Hematopoietic multipotent progenitor cell (in vitro differentiated cells): ENCODE results near the gene LYST. TPM values are rescaled to one million over a fixed set of nuclear protein-coding genes. Genes with fewer than 3 reads are reported as not detected.

Experiments
- DNase-seq, 3 donors: peaks; one replicate each; pipeline ENCODE4 v3.0.0-alpha.2; 2011 to 2015; ENCODE audit warnings: low read depth in 2 of 3, low spot score in 2 of 3
- total RNA-seq: library from RNA; depleted of rRNA; stranded (reverse); fragments of >200 nt; gene quantifications from one replicate; pipeline ENCODE4 v1.2.3, GENCODE V29; 2012

The LYST gene
- total RNA-seq, 1 donor: 11.0 TPM

GRCh38 chr1:235730007-235730406 is 136.7 kb downstream of the LYST start:
- DNase-seq: no peak

GRCh38 chr1:235726557-235726956 is 140.1 kb downstream of the LYST start:
- DNase-seq: no peak

DNA sequence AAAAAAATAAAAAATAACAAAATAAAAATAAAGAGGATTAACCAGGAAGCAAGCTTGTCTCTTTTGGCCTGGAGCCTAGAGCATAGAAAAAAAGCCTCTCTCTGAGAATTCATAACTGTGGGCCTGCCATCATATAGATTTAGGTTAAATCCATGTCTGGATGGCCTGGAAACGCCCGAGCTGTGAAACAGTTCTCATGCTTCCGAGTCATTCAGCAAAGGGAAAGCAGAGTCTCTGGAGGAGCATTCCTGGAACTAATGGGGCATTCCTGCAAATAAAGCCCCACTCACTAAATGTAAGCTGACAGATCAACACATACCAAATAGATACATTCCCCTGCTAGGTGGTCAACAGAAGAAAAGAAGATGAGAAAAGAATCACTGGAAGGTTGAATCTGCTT is 141.3 kb downstream of the LYST start:
- DNase-seq: no peak

DNA sequence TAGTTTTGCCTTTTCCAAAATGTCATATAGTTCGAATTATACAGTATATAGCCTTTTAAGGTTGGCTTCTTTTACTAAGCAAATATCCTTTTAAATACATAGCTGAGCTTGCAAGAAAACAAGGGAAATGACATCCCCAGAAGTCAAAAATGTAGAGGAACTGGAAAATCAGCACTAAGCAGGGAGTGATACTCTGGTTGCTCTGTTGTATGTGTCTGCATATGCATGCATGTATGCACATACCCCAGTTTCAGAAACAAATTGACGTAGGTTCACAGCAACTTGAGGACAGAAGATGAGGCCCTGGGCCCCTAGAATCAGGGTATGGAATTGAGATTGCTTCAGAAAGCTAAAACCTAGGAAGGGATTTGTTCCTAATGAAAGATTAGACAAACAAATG is 142.0 kb downstream of the LYST start:
- DNase-seq: no peak

- DNase-seq: no peak
Observed at GRCh38 chr1:235722858-235723257, 143.8 kb downstream of the LYST start.

DNA sequence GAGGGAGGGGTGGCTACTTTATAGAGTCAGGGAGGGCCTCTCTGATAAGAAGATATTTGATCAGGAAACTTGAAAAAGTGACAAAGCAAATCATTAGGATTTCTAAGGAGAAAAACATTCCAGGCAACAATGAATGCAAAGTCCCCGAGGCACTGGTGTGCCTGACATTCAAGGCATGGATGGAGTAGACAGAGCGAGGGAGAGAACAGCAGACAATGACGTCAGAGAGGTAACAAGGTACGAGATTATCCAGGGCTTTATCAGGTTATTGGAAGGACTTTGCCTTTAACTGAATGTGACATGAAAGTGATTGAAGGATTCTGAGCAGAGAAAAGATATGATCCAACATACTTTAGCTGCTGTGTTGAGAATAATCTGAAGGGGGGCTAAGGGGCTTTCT is 144.7 kb downstream of the LYST start:
- no peak for DNase-seq

GRCh38 chr1:235720544-235720943 is 146.2 kb downstream of the LYST start:
- no peak for DNase-seq

DNA sequence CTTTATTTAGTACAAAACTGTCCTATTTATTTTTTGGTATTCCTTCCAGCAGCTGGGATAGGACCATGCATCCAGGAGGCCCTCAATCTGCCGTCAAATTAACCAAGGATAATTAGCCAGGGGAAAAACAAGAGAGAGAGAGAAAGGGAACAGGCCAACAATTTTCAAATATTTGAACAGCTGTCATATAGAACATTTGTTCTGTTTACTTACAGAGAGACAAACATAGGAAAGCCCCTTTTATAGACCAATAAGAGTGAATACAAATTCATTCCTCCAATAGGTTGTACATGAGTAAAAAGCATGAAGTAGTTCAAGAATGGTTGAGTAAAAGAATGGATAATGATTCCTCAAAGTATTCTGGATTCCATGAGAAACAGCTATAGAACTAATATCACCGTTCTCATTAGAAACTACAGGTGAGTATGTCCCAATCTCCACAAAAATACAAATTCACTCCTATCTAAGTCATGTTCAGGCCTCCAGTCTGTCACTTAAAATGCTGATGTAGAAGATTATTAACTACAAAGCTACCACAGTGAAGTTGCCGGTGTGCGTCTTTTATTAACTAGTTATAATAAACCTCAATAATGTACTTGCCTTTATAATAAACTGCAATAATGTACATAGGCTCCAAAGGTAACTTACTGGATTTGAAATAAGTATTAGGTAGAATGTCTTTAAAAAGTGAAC is 152.4 kb downstream of the LYST start:
- DNase-seq: no peak

GRCh38 chr1:235712812-235713211 is 153.9 kb downstream of the LYST start:
- no peak for DNase-seq

DNA sequence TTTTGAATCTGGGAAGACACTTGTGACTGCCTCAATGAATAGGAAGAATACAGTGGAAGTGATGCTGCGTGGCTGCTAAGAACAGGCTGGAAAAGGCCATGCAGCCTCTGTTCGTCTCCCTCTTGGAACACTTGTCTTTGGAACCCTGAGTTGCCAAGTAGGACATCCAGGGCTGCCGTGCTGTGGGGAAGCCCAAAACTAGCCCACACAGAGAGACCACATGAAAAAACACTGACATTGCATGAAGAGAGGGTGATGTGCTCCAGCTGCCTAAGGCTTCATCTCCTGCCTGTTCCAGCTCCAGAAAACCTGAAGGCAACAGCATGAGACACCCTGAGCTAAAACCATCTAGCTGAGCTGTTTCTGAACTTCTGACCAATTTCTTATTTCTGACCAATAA is 156.0 kb downstream of the LYST start:
- DNase-seq: no peak

DNA sequence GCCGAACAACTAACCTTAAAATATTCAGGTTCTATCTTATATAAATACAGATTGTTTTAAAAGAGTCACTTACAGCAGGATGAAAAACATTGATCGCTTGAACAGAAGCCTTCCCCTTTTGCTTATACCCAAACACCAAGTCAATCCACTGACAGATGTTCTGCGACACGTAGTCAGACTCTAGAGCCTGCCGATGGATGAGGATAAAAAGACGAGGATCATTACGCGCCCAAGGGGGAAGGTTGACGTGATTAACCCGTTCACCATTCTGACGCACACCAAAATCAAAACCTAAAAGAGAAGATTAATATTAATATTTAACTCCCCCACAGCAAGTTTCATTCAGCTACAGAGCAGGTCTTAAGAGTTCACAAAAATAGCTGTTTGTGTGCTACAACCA is 157.7 kb downstream of the LYST start:
- DNase-seq: no peak

DNA sequence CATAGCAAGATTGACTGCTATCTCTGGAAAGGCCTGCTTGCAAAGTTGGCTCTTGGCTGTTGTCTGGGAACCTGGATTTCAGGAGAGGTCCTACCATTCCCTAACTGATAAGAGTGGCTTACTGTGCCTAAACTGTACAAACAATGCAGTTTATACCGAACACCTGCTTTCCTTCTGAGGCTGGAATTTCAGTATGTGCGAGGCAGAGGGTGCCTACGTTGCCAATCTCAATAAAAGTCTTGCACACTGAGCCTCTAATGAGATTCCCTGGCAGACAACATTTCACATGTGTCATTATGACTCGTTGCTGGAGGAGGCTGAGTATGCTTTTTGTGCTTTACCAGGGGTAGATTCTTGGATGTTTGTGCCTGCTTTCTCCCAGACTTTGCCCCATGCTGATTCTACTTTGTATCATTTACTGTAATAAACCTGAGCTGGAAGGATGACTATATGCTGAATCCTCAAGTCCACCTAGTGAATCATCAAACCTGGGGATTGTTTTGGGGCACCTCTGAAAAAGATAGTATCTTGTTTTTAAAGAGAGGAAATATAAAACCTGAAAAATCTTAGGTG is 158.2 kb downstream of the LYST start:
- no peak for DNase-seq

- DNase-seq: no peak
Observed at GRCh38 chr1:235703506-235703905, 163.2 kb downstream of the LYST start.

DNA sequence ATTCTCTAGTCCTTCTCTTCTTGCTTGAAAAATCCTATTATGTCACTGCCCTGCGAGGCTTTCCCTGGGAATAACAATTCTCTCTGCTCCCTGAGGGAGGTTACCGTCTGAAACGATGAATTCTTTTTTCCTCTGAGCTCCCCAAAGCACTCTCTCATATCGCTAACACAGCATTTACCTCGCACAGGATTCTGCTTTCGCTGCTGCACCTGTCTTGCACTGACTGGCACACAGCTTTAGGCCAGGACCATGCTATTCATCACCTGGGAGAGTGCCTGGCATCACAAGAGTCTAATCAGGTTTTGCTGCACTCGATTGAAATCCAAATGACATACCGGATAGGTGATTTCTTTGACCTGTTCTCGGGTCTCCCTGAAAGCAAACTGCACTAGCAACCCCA is 164.3 kb downstream of the LYST start:
- no peak for DNase-seq

GRCh38 chr1:235697508-235697907 is 169.2 kb downstream of the LYST start:
- no peak for DNase-seq

- no peak for DNase-seq
Observed at GRCh38 chr1:235689356-235689755, 177.3 kb downstream of the LYST start.

DNA sequence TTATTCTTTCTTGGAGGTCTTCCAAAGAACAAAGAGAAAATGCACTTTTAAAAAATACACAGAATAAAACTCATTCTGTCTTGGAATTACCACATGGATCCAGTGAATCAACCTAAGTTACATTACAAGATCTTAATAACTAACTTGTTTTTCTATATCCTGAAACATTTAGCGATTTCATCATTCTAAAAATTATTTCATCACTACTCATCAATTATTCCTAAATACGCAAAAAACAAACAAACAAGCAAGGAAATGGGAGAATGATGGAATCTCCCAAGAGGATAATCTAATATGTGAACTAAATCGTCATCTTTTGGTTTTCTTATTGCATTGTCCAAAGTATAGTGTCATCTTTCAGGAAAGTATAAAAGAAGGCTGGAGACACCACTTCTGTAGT is 178.6 kb downstream of the LYST start:
- no peak for DNase-seq

DNA sequence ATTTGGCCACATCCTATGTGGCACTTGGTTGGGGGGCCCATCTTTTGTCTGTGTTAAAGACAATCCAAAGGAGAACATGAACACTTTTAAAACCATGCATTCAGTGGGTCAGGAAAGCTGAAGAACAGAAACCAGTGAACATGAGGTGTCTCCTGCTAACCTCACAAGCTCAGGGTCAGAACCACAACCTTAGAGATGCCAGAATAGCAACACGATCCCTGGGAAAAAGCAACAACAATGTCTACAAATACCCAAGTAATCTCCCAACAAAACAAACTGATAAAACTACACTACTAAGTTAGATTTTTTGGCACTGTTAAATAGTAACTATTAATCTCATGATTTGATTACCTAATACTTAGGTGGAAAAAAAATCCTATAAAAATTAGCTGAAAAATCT is 183.1 kb downstream of the LYST start:
- no peak for DNase-seq

GRCh38 chr1:235682216-235682615 is 184.5 kb downstream of the LYST start:
- no peak for DNase-seq

- no peak for DNase-seq
Observed at GRCh38 chr1:235679644-235680043, 187.1 kb downstream of the LYST start.

- DNase-seq: no peak
Observed at GRCh38 chr1:235679005-235679404, 187.7 kb downstream of the LYST start.

GRCh38 chr1:235675152-235675890 is 191.4 kb downstream of the LYST start:
- no peak for DNase-seq
